ENCODE data around the gene MAG.

The MAG gene

DNA sequence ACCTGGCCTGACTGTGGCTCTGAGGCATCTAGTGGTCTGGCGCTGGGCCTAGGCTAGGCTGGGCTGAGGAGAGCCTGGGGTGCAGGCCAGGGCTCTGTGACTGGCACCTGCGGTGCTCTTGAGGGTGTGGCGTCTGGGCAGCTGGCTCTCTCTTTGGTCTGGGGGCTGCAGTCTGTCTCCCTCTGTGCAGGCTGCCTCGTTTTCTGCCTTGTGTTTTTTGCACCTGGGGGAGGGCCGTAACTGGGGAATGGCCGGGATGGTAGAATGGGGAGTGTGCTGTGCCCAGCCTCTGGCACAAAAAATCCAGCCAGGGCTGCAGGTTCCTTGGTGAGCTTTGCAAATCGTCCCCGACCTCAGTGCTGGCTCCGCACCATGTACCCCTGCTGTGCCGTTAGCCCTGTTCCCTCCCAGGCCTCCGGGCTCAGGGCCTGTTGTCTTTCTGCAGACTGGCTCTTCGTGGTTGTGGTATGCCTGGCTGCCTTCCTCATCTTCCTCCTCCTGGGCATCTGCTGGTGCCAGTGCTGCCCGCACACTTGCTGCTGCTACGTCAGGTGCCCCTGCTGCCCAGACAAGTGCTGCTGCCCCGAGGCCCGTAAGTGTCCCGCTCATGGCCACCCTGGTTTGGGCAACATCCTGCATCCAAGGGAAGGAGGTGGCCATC lies 29.7 kb upstream of the MAG start:
- POLR2A ChIA-PET = interaction anchor here (0.7 to 5.2 kb wide), 8 partner anchors 7 to 512 kb away, joined by 3 to 35 read pairs (median 5); partner anchors contain the start of gene FXYD7
- H3K36me3 ChIP-seq (ENCODE audit: control insufficient read depth in 2 of 2, insufficient read depth in 1 of 2, low read length in 2 of 2) = peaks cover 57 to 67% of the 10 kb centered on the region in 2 experiments

More for the DNA sequence above, 29.7 kb upstream of the MAG start:
- no peak overlapping the region for H3K4me3 ChIP-seq (ENCODE audit: low read depth, low read length)
- H3K9me3 ChIP-seq (ENCODE audit: control insufficient read depth, insufficient read depth, low read depth, low read length) = no peaks in the 10 kb centered on the region
- CTCF ChIA-PET = interaction anchor here (0.6 to 3.4 kb wide), 3 partner anchors 148 to 1722 kb away, joined by 3 to 8 read pairs (median 5); no protein-coding TSS in a partner anchor
- H3K27ac ChIP-seq (ENCODE audit: extremely low read depth, low read depth, low read length) = peak overlapping the region; percentile 55
- TF ChIP-seq HOXA7 (CRISPR knock-in tag; IDR thresholded peaks at IDR 0.05; ENCODE audit: borderline replicate concordance) (0 out of 2 replicates have a peak, but pooled peaks have one; percentile 13), ZNF324 (tag by site-specific recombination; IDR thresholded peaks at IDR 0.05) (no peak), ZNF341 (tag by site-specific recombination; IDR thresholded peaks at IDR 0.05; ENCODE audit: low read depth) (peak; percentile 85), ZNF530 (tag by site-specific recombination; IDR thresholded peaks at IDR 0.05; ENCODE audit: low read depth) (no peak), ZNF600 (tag by site-specific recombination; IDR thresholded peaks at IDR 0.05) (peak; percentile 98), KLF10 (tag by site-specific recombination; IDR thresholded peaks at IDR 0.05) (no peak), ZBTB8A (tag by site-specific recombination; IDR thresholded peaks at IDR 0.05) (peak; percentile 49), ZSCAN16 (tag by site-specific recombination; IDR thresholded peaks at IDR 0.05) (no peak), ZNF391 (tag by site-specific recombination; IDR thresholded peaks at IDR 0.05; ENCODE audit: borderline replicate concordance, low read depth) (no peak), HOXD13 (CRISPR knock-in tag; IDR thresholded peaks at IDR 0.05; ENCODE audit: borderline replicate concordance) (no peak), ZIC2 (tag by site-specific recombination; IDR thresholded peaks at IDR 0.05) (peak; percentile 87), ZNF266 (tag by site-specific recombination; IDR thresholded peaks at IDR 0.05; ENCODE audit: low read depth) (no peak), ZNF621 (tag by site-specific recombination; IDR thresholded peaks at IDR 0.05) (no peak)
- TF ChIP-seq, protein P1, sequence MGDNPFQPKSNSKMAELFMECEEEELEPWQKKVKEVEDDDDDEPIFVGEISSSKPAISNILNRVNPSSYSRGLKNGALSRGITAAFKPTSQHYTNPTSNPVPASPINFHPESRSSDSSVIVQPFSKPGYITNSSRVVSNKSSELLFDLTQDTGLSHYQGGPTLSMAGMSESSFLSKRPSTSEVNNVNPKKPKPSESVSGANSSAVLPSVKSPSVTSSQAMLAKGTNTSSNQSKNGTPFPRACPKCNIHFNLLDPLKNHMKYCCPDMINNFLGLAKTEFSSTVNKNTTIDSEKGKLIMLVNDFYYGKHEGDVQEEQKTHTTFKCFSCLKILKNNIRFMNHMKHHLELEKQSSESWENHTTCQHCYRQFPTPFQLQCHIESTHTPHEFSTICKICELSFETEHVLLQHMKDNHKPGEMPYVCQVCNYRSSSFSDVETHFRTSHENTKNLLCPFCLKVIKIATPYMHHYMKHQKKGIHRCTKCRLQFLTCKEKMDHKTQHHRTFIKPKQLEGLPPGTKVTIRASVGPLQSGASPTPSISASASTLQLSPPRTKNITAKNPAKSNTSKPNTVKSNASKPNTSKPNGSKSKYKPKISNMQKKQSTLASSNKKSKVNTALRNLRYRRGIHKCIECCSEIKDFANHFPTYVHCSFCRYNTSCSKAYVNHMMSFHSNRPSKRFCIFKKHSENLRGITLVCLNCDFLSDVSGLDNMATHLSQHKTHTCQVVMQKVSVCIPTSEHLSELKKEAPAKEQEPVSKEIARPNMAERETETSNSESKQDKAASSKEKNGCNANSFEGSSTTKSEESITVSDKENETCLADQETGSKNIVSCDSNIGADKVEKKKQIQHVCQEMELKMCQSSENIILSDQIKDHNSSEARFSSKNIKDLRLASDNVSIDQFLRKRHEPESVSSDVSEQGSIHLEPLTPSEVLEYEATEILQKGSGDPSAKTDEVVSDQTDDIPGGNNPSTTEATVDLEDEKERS (tag by site-specific recombination; IDR thresholded peaks at IDR 0.05) = no peak
- TF ChIP-seq, protein P2, sequence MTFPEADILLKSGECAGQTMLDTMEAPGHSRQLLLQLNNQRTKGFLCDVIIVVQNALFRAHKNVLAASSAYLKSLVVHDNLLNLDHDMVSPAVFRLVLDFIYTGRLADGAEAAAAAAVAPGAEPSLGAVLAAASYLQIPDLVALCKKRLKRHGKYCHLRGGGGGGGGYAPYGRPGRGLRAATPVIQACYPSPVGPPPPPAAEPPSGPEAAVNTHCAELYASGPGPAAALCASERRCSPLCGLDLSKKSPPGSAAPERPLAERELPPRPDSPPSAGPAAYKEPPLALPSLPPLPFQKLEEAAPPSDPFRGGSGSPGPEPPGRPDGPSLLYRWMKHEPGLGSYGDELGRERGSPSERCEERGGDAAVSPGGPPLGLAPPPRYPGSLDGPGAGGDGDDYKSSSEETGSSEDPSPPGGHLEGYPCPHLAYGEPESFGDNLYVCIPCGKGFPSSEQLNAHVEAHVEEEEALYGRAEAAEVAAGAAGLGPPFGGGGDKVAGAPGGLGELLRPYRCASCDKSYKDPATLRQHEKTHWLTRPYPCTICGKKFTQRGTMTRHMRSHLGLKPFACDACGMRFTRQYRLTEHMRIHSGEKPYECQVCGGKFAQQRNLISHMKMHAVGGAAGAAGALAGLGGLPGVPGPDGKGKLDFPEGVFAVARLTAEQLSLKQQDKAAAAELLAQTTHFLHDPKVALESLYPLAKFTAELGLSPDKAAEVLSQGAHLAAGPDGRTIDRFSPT (tag by site-specific recombination; IDR thresholded peaks at IDR 0.05) = peak; percentile 60
- TF ChIP-seq, protein P3, sequence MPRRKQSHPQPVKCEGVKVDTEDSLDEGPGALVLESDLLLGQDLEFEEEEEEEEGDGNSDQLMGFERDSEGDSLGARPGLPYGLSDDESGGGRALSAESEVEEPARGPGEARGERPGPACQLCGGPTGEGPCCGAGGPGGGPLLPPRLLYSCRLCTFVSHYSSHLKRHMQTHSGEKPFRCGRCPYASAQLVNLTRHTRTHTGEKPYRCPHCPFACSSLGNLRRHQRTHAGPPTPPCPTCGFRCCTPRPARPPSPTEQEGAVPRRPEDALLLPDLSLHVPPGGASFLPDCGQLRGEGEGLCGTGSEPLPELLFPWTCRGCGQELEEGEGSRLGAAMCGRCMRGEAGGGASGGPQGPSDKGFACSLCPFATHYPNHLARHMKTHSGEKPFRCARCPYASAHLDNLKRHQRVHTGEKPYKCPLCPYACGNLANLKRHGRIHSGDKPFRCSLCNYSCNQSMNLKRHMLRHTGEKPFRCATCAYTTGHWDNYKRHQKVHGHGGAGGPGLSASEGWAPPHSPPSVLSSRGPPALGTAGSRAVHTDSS (tag by site-specific recombination; IDR thresholded peaks at IDR 0.05) = peak; percentile 71
- TF ChIP-seq, protein P4, sequence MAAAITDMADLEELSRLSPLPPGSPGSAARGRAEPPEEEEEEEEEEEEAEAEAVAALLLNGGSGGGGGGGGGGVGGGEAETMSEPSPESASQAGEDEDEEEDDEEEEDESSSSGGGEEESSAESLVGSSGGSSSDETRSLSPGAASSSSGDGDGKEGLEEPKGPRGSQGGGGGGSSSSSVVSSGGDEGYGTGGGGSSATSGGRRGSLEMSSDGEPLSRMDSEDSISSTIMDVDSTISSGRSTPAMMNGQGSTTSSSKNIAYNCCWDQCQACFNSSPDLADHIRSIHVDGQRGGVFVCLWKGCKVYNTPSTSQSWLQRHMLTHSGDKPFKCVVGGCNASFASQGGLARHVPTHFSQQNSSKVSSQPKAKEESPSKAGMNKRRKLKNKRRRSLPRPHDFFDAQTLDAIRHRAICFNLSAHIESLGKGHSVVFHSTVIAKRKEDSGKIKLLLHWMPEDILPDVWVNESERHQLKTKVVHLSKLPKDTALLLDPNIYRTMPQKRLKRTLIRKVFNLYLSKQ (tag by site-specific recombination; IDR thresholded peaks at IDR 0.05; ENCODE audit: borderline replicate concordance) = no peak
- peaks cover 17% of the 10 kb centered on the region for H3K4me1 ChIP-seq (ENCODE audit: control insufficient read depth, insufficient read depth, low read length)
